Brain microvascular endothelial cell (primary cell): Measurements from ENCODE around the gene PSME4.

Experiments
- DNase-seq: peaks from one replicate; pipeline ENCODE4 v3.0.0-alpha.2; 2020
- H3K27ac ChIP-seq: fragments of 250-450 bp; sonication (Bioruptor Pico); 2 replicates; pipeline ENCODE4 v1.5.1; 2020; ENCODE audit warnings: mild to moderate bottlenecking, moderate library complexity
- H3K27me3 ChIP-seq: fragments of 250-450 bp; sonication (Bioruptor Pico); replicated peaks from 2 replicates; pipeline ENCODE4 v1.5.1; 2020; ENCODE audit warnings: mild to moderate bottlenecking
- H3K36me3 ChIP-seq: fragments of 250-450 bp; sonication (Bioruptor Pico); replicated peaks from 2 replicates; pipeline ENCODE4 v1.5.1; 2020; ENCODE audit warnings: mild to moderate bottlenecking
- H3K4me3 ChIP-seq: 2 replicates; pipeline ENCODE4 v1.5.1; 2011; ENCODE audit warnings: low read depth, mild to moderate bottlenecking, control low read depth, low read length, moderate library complexity
- CTCF ChIP-seq: IDR thresholded peaks from 2 replicates; pipeline ENCODE4 v1.5.1; 2011; ENCODE audit warnings: low read depth, mild to moderate bottlenecking, moderate library complexity, low read length, control low read depth, inconsistent platforms; ENCODE audit errors: missing control alignments
- in situ Hi-C: cut with HindIII; loops from 2 replicates; pipeline ENCODE4 v1.10.0; 2017; ENCODE audit warnings: low sequenced_read_pairs, low pct_ligation_motif_present

PSME4 gene

DNA sequence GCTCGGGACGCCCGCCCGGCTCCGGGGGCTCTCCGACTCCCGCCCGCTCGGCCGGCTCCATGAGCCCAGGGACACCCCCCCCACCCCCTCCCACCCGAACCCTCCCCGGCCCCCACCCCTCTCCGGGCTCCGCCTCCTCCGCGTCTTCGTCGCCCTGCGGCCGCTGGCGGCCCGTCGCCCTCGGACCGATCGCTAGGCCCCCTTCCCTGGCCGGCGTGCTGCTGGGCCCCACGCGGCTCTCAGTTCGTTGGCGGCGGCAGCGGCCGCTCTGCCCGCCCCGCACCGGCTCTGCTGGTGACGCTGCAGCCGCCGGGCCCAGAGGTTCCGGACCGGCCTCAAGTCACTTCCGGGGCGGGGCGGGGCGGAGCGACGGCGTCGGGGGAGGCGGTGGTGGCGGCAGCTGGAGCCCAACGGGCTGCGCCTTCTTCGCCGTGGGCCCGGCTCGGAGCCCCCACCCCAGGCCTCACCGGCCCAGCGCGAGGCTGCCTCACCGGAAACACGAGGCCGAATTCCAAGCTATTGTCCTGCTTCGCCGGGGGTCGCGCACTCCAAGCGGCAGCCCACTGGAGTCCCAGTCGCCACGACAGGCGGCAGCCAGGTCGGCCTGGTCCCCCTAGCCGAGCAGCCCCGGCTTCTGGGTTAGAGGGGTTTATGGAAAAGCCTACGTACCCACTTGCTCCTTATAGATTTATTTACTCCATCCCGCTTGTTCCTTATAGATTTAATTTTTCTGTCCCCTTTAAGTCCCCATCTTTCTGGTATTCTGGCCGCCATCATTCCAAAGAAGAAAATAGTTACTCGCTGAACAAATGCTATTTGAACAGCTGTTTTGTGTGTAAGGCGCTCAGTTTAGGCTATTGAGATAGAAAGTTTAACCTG is at the start of gene PSME4:
PSME4 (minus strand) TSS at position 270 of the 879 bp plus-strand sequence; CDS start at position 61, 209 bp downstream.
- Histone ChIP-seq H3K4me3 (peak within 1 kb of the TSS; percentile 93), H3K27me3 (no peaks in the 10 kb centered on the region)
- DNase-seq, result peak; percentile 85

GRCh38 chr2:54015798-54016699 is 45.3 kb upstream of the PSME4 start:
- no peaks in the 10 kb centered on the region for H3K36me3 ChIP-seq
- no peaks in the 10 kb centered on the region for H3K27me3 ChIP-seq
- peak; percentile 77 for DNase-seq
- in situ Hi-C loops, result no loop called here
- TF ChIP-seq CTCF, result no peak
- H3K4me3 ChIP-seq, result no peak overlapping the region
- H3K27ac ChIP-seq, result no peak overlapping the region

More for the DNA sequence above, at the start of gene PSME4:
- Histone ChIP-seq H3K27ac (peak within 1 kb of the TSS; percentile 93), H3K36me3 (no peaks in the 10 kb centered on the region)
- in situ Hi-C loops, result no loop called here
- TF ChIP-seq CTCF, result no peak

DNA sequence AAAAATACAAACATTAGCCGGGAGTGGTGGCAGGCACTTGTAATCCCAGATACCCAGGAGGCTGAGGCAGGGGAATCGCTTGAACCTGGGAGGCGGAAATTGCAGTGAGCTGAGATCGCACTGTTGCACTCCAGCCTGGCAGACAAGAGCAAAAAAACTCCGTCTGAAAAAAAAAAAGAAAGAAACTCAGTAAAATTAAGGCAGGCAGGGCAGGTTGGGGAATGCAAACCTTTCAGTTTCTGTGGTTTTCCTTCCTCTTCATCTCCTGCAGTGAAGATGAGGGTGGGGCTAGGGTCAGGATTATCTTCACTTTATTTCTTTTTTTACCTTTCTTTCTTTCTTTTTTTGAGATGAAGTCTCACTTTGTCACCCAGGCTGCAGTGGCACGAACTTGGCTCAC is 43.2 kb upstream of the PSME4 start:
- no peaks in the 10 kb centered on the region for H3K27me3 ChIP-seq
- in situ Hi-C loops, result no loop called here
- no peak for DNase-seq
- no peak for TF ChIP-seq CTCF
- H3K36me3 ChIP-seq, result no peaks in the 10 kb centered on the region
- no peak overlapping the region for H3K27ac ChIP-seq
- H3K4me3 ChIP-seq, result no peak overlapping the region

- TF ChIP-seq CTCF, result no peak
- no peaks in the 10 kb centered on the region for H3K36me3 ChIP-seq
- no peaks in the 10 kb centered on the region for H3K27me3 ChIP-seq
- no peak for DNase-seq
- in situ Hi-C loops, result no loop called here
- no peak overlapping the region for H3K4me3 ChIP-seq
- H3K27ac ChIP-seq, result no peak overlapping the region
These were observed 41.8 kb upstream of the PSME4 start for GRCh38 chr2:54012538-54013141.

DNA sequence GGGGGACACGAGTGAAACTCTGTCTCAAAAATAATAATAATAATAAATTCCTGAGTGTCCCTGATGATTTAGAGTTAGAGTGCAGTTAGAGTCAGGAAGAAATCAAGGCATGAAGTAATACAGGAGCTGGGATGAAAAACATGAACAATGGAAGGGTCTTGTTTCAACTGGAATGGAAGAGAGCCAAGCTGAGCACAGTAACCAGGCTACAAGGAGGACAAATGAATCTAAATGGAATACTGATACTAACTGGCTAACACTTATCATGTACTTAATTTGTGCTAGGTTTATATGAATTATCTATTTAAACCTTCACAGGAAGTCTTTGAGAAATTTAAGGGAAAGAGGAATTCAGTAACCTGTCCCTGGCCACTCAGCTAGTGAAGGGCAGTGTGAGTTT is 38.8 kb upstream of the PSME4 start:
- Histone ChIP-seq H3K27me3 (no peaks in the 10 kb centered on the region), H3K4me3 (no peak overlapping the region), H3K27ac (no peak overlapping the region), H3K36me3 (no peaks in the 10 kb centered on the region)
- in situ Hi-C loops, result no loop called here
- no peak for DNase-seq
- TF ChIP-seq CTCF, result no peak
